ENCODE results near the gene LCN1. TPM values are rescaled to one million over a fixed set of nuclear protein-coding genes. Genes with fewer than 3 reads are reported as not detected.

The LCN1 gene
- total and polyA plus RNA-seq, 2 of the 8 experiments (the other 6 are each of a cell fraction or from before 2014, with no cell fraction given): not detected

DNA sequence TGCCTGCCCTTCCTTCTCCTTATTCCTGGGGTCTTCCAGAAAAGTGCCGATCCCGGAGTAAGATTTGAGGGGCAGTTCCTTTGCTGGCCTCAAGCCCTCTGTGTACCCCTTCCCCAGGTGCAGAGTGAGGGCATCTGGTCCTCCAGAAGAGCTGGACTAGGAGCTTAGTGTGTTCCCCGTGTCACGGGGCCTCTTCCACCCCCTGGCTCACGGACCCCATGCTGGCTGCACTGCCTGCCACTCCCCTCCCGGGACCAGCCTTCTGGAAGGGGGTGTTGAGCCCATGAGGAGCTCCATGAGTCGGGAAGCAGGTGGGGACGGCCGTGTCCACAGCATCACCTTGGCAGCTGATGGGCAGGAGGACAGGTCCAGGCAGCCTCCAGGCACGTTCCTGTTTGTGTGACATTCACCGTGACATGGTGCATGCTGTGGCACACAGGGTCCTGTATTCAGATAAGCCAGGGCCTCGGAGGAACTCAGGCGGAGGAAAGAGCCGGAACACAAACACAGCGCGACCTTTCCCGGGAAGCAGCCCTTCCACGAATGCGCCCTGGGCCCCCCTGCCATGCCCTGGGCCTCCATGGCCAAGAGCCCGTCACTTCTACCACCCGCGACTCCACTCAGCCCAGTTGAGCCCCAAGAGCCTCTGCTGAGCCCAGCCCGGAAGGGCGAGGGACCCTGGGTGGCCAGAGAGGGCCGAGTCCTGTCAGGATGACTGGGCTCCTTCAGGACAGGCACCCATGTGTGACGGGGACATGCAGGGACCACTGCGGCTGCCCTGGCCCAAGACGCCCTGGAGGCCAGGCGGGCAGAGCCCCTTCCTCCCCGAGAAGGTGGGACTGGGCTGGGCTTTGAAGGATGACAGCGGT, 5.9 kb upstream of the LCN1 start (continued):
- TF ChIP-seq EZH2 (IDR thresholded peaks at IDR 0.05; ENCODE audit: low read depth, low read length, severe bottlenecking): no peak
- no peak for TF ChIP-seq KDM1A (IDR thresholded peaks at IDR 0.05; ENCODE audit: borderline replicate concordance, low read length)
- no peak for TF ChIP-seq PHF8 (conservative IDR thresholded peaks at IDR 0.05; ENCODE audit: low read depth, low read length)
- no peak for TF ChIP-seq ASH2L (IDR thresholded peaks at IDR 0.05; ENCODE audit: low read length)
- no peak for TF ChIP-seq CHD1 (IDR thresholded peaks at IDR 0.05; ENCODE audit: low read depth, low read length)

All from H1 (cell line).